Central memory CD4-positive, alpha-beta T cell (primary cell): ENCODE data around the gene SYCE1L.
"Not testable (repeated sequence)": the region's sequence is repeated elsewhere in the genome, so short reads cannot be mapped to it uniquely, and the experiment has no call there.

Source experiments
- DNase-seq: peaks from one replicate; pipeline ENCODE4 v3.0.0; 2022
- total RNA-seq, 3 experiments: gene quantifications; one replicate each; lab custom pipeline; 2026; lab: John Stamatoyannopoulos, UW

The SYCE1L gene
- 0.63 to 3.0 (median 1.7) reads per million in 3 experiments for total RNA-seq

GRCh38 chr16:77199211-77199610 is at the start of gene SYCE1L:
SYCE1L (plus strand) TSS chr16:77199408; CDS start chr16:77199452, 44 bp downstream.
- no peak for DNase-seq

- no peak for DNase-seq
These were observed 41.7 kb upstream of the SYCE1L start for GRCh38 chr16:77157346-77158058.

GRCh38 chr16:77158293-77158692 is 40.9 kb upstream of the SYCE1L start:
- DNase-seq, result no peak

GRCh38 chr16:77165006-77165405 is 34.2 kb upstream of the SYCE1L start:
- no peak for DNase-seq

- DNase-seq, result not testable (repeated sequence)
These were observed 33.5 kb upstream of the SYCE1L start for GRCh38 chr16:77165536-77166236.

- no peak for DNase-seq
These were observed 32.5 kb upstream of the SYCE1L start for GRCh38 chr16:77166726-77167125.

GRCh38 chr16:77168901-77169300 is 30.3 kb upstream of the SYCE1L start:
- no peak for DNase-seq

GRCh38 chr16:77169650-77170236 is 29.5 kb upstream of the SYCE1L start:
- no peak for DNase-seq

GRCh38 chr16:77170805-77171204 is 28.4 kb upstream of the SYCE1L start:
- DNase-seq, result no peak

GRCh38 chr16:77171745-77172635 is 27.2 kb upstream of the SYCE1L start:
- DNase-seq, result peak; percentile 25

GRCh38 chr16:77172951-77173350 is 26.3 kb upstream of the SYCE1L start:
- DNase-seq, result no peak

- no peak for DNase-seq
These were observed 16.1 kb upstream of the SYCE1L start for GRCh38 chr16:77183137-77183536.

- not testable (repeated sequence) for DNase-seq
These were observed 12.9 kb upstream of the SYCE1L start for GRCh38 chr16:77186298-77186697.

- DNase-seq, result no peak
These were observed 9.1 kb upstream of the SYCE1L start for GRCh38 chr16:77190190-77190477.

GRCh38 chr16:77190478-77191258 is 8.5 kb upstream of the SYCE1L start, which contains the start of gene MON1B:
MON1B (plus strand) TSS chr16:77191190; CDS start chr16:77191486, 296 bp downstream.
- peak; percentile 97 for DNase-seq

GRCh38 chr16:77191259-77191969 is 7.8 kb upstream of the SYCE1L start:
- no peak for DNase-seq

GRCh38 chr16:77193377-77193776 is 5.8 kb upstream of the SYCE1L start:
- DNase-seq, result no peak

GRCh38 chr16:77194295-77195231 is 4.6 kb upstream of the SYCE1L start:
- DNase-seq, result no peak

GRCh38 chr16:77195411-77195810 is 3.8 kb upstream of the SYCE1L start:
- no peak for DNase-seq

GRCh38 chr16:77197747-77198146 is 1.5 kb upstream of the SYCE1L start:
- no peak for DNase-seq
